Measurements from ENCODE around the gene PIP5KL1.
A peak's percentile ranks its signal among the peaks of the same experiment; 100 is the strongest.

The PIP5KL1 gene

GRCh38 chr9:127905004-127905728 lies 25.4 kb downstream of the PIP5KL1 start:
- TF ChIP-seq CTCF (IDR thresholded peaks at IDR 0.05; ENCODE audit: borderline replicate concordance, insufficient read depth, low read depth, low read length): no peak
- no peak overlapping the region for H3K4me3 ChIP-seq (ENCODE audit: low read depth, low read length)

- no peak for TF ChIP-seq CTCF (IDR thresholded peaks at IDR 0.05; ENCODE audit: borderline replicate concordance, insufficient read depth, low read depth, low read length)
- peak overlapping the region; percentile 21 for H3K4me3 ChIP-seq (ENCODE audit: low read depth, low read length)
Measured at GRCh38 chr9:127904561-127905003, 26.0 kb downstream of the PIP5KL1 start.

GRCh38 chr9:127903557-127904475 lies 26.8 kb downstream of the PIP5KL1 start:
- no peak for TF ChIP-seq CTCF (IDR thresholded peaks at IDR 0.05; ENCODE audit: borderline replicate concordance, insufficient read depth, low read depth, low read length)
- peak overlapping the region; percentile 11 for H3K4me3 ChIP-seq (ENCODE audit: low read depth, low read length)

GRCh38 chr9:127899128-127899943 lies 31.2 kb downstream of the PIP5KL1 start, which contains the start of gene ST6GALNAC6:
Gene ST6GALNAC6 (minus strand): TSS chr9:127899603. CDS start chr9:127897981, 1,622 bp downstream.
- H3K4me3 ChIP-seq (ENCODE audit: low read depth, low read length): peak within 1 kb of the TSS; percentile 81
- no peak for TF ChIP-seq CTCF (IDR thresholded peaks at IDR 0.05; ENCODE audit: borderline replicate concordance, insufficient read depth, low read depth, low read length)

- H3K4me3 ChIP-seq (ENCODE audit: low read depth, low read length): peak overlapping the region; percentile 81
- TF ChIP-seq CTCF (IDR thresholded peaks at IDR 0.05; ENCODE audit: borderline replicate concordance, insufficient read depth, low read depth, low read length): no peak
Measured at GRCh38 chr9:127898433-127899127, 32.0 kb downstream of the PIP5KL1 start.

- no peak for TF ChIP-seq CTCF (IDR thresholded peaks at IDR 0.05; ENCODE audit: borderline replicate concordance, insufficient read depth, low read depth, low read length)
- no peak overlapping the region for H3K4me3 ChIP-seq (ENCODE audit: low read depth, low read length)
Measured at GRCh38 chr9:127897193-127897692, 33.3 kb downstream of the PIP5KL1 start.

All from GM12875 (cell line).